MCF 10A (cell line): ENCODE measurements around the gene CSF2RB. TPM values are rescaled to one million over a fixed set of nuclear protein-coding genes. Genes with fewer than 3 reads are reported as not detected.

Source experiments
- BruUV-seq: library from RNA; stranded (reverse); fragments of 400-500 nt; replicated peaks from 2 replicates; lab custom pipeline; 2021; lab: Mats Ljungman, UMichigan
- CTCF ChIA-PET: fragments of 300-600 bp; sonication (Branson Sonifier 250); formaldehyde crosslinking; extraction: SDS; loops from one replicate; lab custom pipeline; 2021; ENCODE audit warnings: antibody characterized with exemption, inconsistent platforms; lab: Yijun Ruan, JAX
- POLR2A ChIA-PET: fragments of 300-600, 350-650 bp; sonication (Branson Sonifier 250); formaldehyde crosslinking; extraction: SDS; loops from one replicate; lab custom pipeline; 2020; ENCODE audit warnings: antibody characterized with exemption, inconsistent platforms; lab: Yijun Ruan, JAX
- DNase-seq: peaks from one replicate; pipeline ENCODE4 v3.0.0-alpha.2; 2018; ENCODE audit not compliant: unreplicated experiment
- H3K27ac Mint-ChIP-seq: one replicate; pipeline ENCODE4 v1.8.0; 2022; ENCODE audit warnings: mild to moderate bottlenecking, low read depth, mixed read lengths; ENCODE audit not compliant: unreplicated experiment
- H3K27me3 Mint-ChIP-seq: one replicate; pipeline ENCODE4 v1.8.0; 2022; ENCODE audit warnings: mixed read lengths; ENCODE audit not compliant: insufficient read depth, unreplicated experiment
- H3K36me3 Mint-ChIP-seq: one replicate; pipeline ENCODE4 v1.8.0; 2022; ENCODE audit warnings: mild to moderate bottlenecking, moderate library complexity, mixed read lengths; ENCODE audit not compliant: insufficient read depth, unreplicated experiment
- H3K4me1 Mint-ChIP-seq: one replicate; pipeline ENCODE4 v1.8.0; 2022; ENCODE audit warnings: mixed read lengths; ENCODE audit not compliant: insufficient read depth, unreplicated experiment
- H3K4me3 Mint-ChIP-seq: one replicate; pipeline ENCODE4 v1.8.0; 2022; ENCODE audit warnings: mild to moderate bottlenecking, moderate library complexity, mixed read lengths; ENCODE audit not compliant: unreplicated experiment
- H3K9me3 Mint-ChIP-seq: one replicate; pipeline ENCODE4 v1.8.0; 2022; ENCODE audit warnings: mixed read lengths; ENCODE audit not compliant: unreplicated experiment
- CTCF ChIP-seq: fragments of 200-600 bp; IDR thresholded peaks from one replicate; pipeline ENCODE4 v1.8.0; 2022; ENCODE audit warnings: antibody characterized with exemption, mild to moderate bottlenecking; ENCODE audit not compliant: unreplicated experiment
- intact Hi-C: fragments of 100-400 bp; cut with micrococcal nuclease; formaldehyde crosslinking; loops from 2 replicates; pipeline ENCODE4 v1.14.1; 2022
- total RNA-seq: library from RNA; stranded (reverse); gene quantifications from 2 replicates; pipeline ENCODE4 v1.2.3, GENCODE V29; 2022

CSF2RB gene
- total RNA-seq, 1 experiment from 2014 or later: not detected

- Mint-ChIP-seq H3K4me3 (no peak overlapping the region), H3K27ac (no peak overlapping the region), H3K36me3 (no peaks in the 10 kb centered on the region), H3K4me1 (no peaks in the 10 kb centered on the region), H3K9me3 (no peaks in the 10 kb centered on the region), H3K27me3 (peaks cover 21% of the 10 kb centered on the region)
- no TSS peak for BruUV-seq
- ChIA-PET POLR2A (no interaction called here), CTCF (no interaction called here)
- intact Hi-C loops: no loop called here
- no peak for DNase-seq
- no peak for TF ChIP-seq CTCF
Observed at GRCh38 chr22:36934418-36935312, 21.2 kb downstream of the CSF2RB start.

- TF ChIP-seq CTCF: no peak
- ChIA-PET POLR2A (no interaction called here), CTCF (no interaction called here)
- Mint-ChIP-seq H3K27ac (no peak overlapping the region), H3K9me3 (no peaks in the 10 kb centered on the region), H3K4me1 (no peaks in the 10 kb centered on the region), H3K4me3 (no peak overlapping the region), H3K36me3 (no peaks in the 10 kb centered on the region), H3K27me3 (peaks cover 18% of the 10 kb centered on the region)
- no TSS peak for BruUV-seq
- intact Hi-C loops: no loop called here
- DNase-seq: no peak
Observed at GRCh38 chr22:36935313-36935610, 21.8 kb downstream of the CSF2RB start.

- intact Hi-C loops: no loop called here
- DNase-seq: no peak
- H3K9me3 Mint-ChIP-seq: no peaks in the 10 kb centered on the region
- no peak overlapping the region for H3K27ac Mint-ChIP-seq
- TF ChIP-seq CTCF: no peak
- no peak overlapping the region for H3K4me3 Mint-ChIP-seq
- peaks cover 18% of the 10 kb centered on the region for H3K27me3 Mint-ChIP-seq
- H3K36me3 Mint-ChIP-seq: no peaks in the 10 kb centered on the region
- ChIA-PET CTCF (no interaction called here), POLR2A (no interaction called here)
- no peaks in the 10 kb centered on the region for H3K4me1 Mint-ChIP-seq
- no TSS peak for BruUV-seq
Observed at GRCh38 chr22:36935694-36936093, 22.3 kb downstream of the CSF2RB start.

- DNase-seq: no peak
- TF ChIP-seq CTCF: no peak
- intact Hi-C loops: no loop called here
- POLR2A ChIA-PET: no interaction called here
- CTCF ChIA-PET: no interaction called here
- Mint-ChIP-seq H3K4me1 (no peaks in the 10 kb centered on the region), H3K27ac (no peak overlapping the region), H3K36me3 (no peaks in the 10 kb centered on the region), H3K27me3 (peaks cover 18% of the 10 kb centered on the region), H3K4me3 (no peak overlapping the region), H3K9me3 (no peaks in the 10 kb centered on the region)
- BruUV-seq: no TSS peak
Observed at GRCh38 chr22:36936362-36937116, 23.1 kb downstream of the CSF2RB start.
